ENCODE data around the gene CEP89.

CEP89 gene

GRCh38 chr19:32878988-32879387 is 92.8 kb downstream of the CEP89 start:
- TF ChIP-seq CTCF (IDR thresholded peaks at IDR 0.05; ENCODE audit: low read depth, low read length) = no peak
- no peak overlapping the region for H3K4me3 ChIP-seq (ENCODE audit: low read depth, low read length)

GRCh38 chr19:32877977-32878745 is 93.6 kb downstream of the CEP89 start:
- no peak for TF ChIP-seq CTCF (IDR thresholded peaks at IDR 0.05; ENCODE audit: low read depth, low read length)
- no peak overlapping the region for H3K4me3 ChIP-seq (ENCODE audit: low read depth, low read length)

- no peak for TF ChIP-seq CTCF (IDR thresholded peaks at IDR 0.05; ENCODE audit: low read depth, low read length)
- no peak overlapping the region for H3K4me3 ChIP-seq (ENCODE audit: low read depth, low read length)
These were observed 94.3 kb downstream of the CEP89 start for GRCh38 chr19:32877323-32877912.

GRCh38 chr19:32876919-32877285 is 94.9 kb downstream of the CEP89 start:
- no peak for TF ChIP-seq CTCF (IDR thresholded peaks at IDR 0.05; ENCODE audit: low read depth, low read length)
- no peak overlapping the region for H3K4me3 ChIP-seq (ENCODE audit: low read depth, low read length)

- no peak overlapping the region for H3K4me3 ChIP-seq (ENCODE audit: low read depth, low read length)
- TF ChIP-seq CTCF (IDR thresholded peaks at IDR 0.05; ENCODE audit: low read depth, low read length) = no peak
These were observed 95.4 kb downstream of the CEP89 start for GRCh38 chr19:32876236-32876918.

- no peak for TF ChIP-seq CTCF (IDR thresholded peaks at IDR 0.05; ENCODE audit: low read depth, low read length)
- no peak overlapping the region for H3K4me3 ChIP-seq (ENCODE audit: low read depth, low read length)
These were observed 96.3 kb downstream of the CEP89 start for GRCh38 chr19:32875428-32875827.

- H3K4me3 ChIP-seq (ENCODE audit: low read depth, low read length) = no peak overlapping the region
- TF ChIP-seq CTCF (IDR thresholded peaks at IDR 0.05; ENCODE audit: low read depth, low read length) = no peak
These were observed 97.2 kb downstream of the CEP89 start for GRCh38 chr19:32874605-32875004.
